ENCODE results near the gene EN2.

DNA sequence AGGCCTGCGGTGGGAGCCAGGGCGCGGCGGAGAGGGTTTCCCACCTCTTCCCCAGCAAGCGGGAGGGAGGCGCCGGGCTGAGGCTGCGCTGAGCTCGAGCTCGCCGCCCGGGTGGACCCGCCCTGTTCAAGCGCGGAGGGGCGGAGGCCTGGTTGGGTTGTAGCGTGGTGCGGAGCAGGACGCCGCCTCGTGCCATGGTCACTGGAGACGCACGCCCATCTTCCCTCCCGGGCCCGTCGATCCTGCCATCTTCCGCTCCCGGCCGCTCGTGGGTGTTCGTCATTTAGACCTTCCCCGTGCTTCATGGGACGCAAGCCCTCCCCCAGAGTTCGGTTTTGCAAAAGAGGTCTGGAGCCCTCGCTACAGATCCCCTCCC, 9.3 kb upstream of the EN2 start:
- TF ChIP-seq EP300 (IDR thresholded peaks at IDR 0.05) (no peak), CTCF (IDR thresholded peaks at IDR 0.05) (no peak)
